Activated CD8-positive, alpha-beta memory T cell treated with anti-CD3 and anti-CD28 coated beads, Interleukin-2, amount 50 U/mL, for 1 hour (primary cell): Measurements from ENCODE around the gene SULF2.

Experiments
- DNase-seq: peaks from one replicate; pipeline ENCODE4 v3.0.0-alpha.2; 2020; ENCODE audit errors: extremely low read depth

The SULF2 gene

GRCh38 chr20:47737923-47738322 is 47.4 kb downstream of the SULF2 start:
- DNase-seq, result no peak

GRCh38 chr20:47736570-47737152 is 48.6 kb downstream of the SULF2 start:
- DNase-seq, result no peak

GRCh38 chr20:47735412-47736400 is 49.6 kb downstream of the SULF2 start:
- no peak for DNase-seq

- no peak for DNase-seq
Observed at GRCh38 chr20:47734870-47735269, 50.4 kb downstream of the SULF2 start.

GRCh38 chr20:47733892-47734291 is 51.4 kb downstream of the SULF2 start:
- DNase-seq, result no peak

GRCh38 chr20:47730744-47731143 is 54.5 kb downstream of the SULF2 start:
- no peak for DNase-seq

GRCh38 chr20:47729472-47729871 is 55.8 kb downstream of the SULF2 start:
- no peak for DNase-seq

GRCh38 chr20:47727909-47728361 is 57.3 kb downstream of the SULF2 start:
- DNase-seq, result no peak

- DNase-seq, result peak; percentile 54
Observed at GRCh38 chr20:47727170-47727880, 58.0 kb downstream of the SULF2 start.

- DNase-seq, result no peak
Observed at GRCh38 chr20:47726632-47727031, 58.6 kb downstream of the SULF2 start.

- DNase-seq, result peak; percentile 56
Observed at GRCh38 chr20:47725248-47725973, 59.9 kb downstream of the SULF2 start.

- no peak for DNase-seq
Observed at GRCh38 chr20:47724910-47725247, 60.4 kb downstream of the SULF2 start.

GRCh38 chr20:47724396-47724795 is 60.9 kb downstream of the SULF2 start:
- no peak for DNase-seq

- no peak for DNase-seq
Observed at GRCh38 chr20:47723322-47723721, 62.0 kb downstream of the SULF2 start.

- DNase-seq, result no peak
Observed at GRCh38 chr20:47720636-47721427, 64.4 kb downstream of the SULF2 start.

- no peak for DNase-seq
Observed at GRCh38 chr20:47719625-47720024, 65.7 kb downstream of the SULF2 start.

- no peak for DNase-seq
Observed at GRCh38 chr20:47719211-47719610, 66.1 kb downstream of the SULF2 start.

- DNase-seq, result no peak
Observed at GRCh38 chr20:47718398-47718797, 66.9 kb downstream of the SULF2 start.

GRCh38 chr20:47717421-47717820 is 67.9 kb downstream of the SULF2 start:
- no peak for DNase-seq

GRCh38 chr20:47713878-47714450 is 71.3 kb downstream of the SULF2 start:
- no peak for DNase-seq

- no peak for DNase-seq
Observed at GRCh38 chr20:47713163-47713562, 72.1 kb downstream of the SULF2 start.
